Activated CD8-positive, alpha-beta memory T cell treated with anti-CD3 and anti-CD28 coated beads for 36 hours (primary cell): ENCODE measurements around the gene C12orf57. TPM values are rescaled to one million over a fixed set of nuclear protein-coding genes. Genes with fewer than 3 reads are reported as not detected.

Experiments
- CTCF ChIA-PET: fragments of 350-600 bp; sonication (Branson Sonifier 250); formaldehyde crosslinking; loops from one replicate; lab custom pipeline; 2021; ENCODE audit warnings: antibody characterized with exemption; lab: Charles Lee
- POLR2A ChIA-PET: fragments of 350-600 bp; sonication (Branson Sonifier 250); formaldehyde crosslinking; loops from one replicate; lab custom pipeline; 2021; ENCODE audit warnings: antibody characterized with exemption; lab: Charles Lee
- total RNA-seq, 2 experiments: library from RNA; stranded (reverse); gene quantifications; one replicate each; pipeline ENCODE4 v1.2.3, GENCODE V29; 2021

Gene C12orf57
- total RNA-seq, 2 experiments from 2014 or later: 234 to 239 TPM

- ChIA-PET POLR2A (interaction anchor here (0.5 to 5.4 kb wide), 4 partner anchors 8 to 179 kb away, joined by 4 to 32 read pairs (median 4); partner anchors contain the start of gene SPSB2), CTCF (interaction anchor here (0.6 to 1.8 kb wide), 6 partner anchors 8 to 36 kb away, joined by 3 to 5 read pairs (median 4); partner anchors contain the start of genes C12orf57 and RNU7-1)
Observed at GRCh38 chr12:6928703-6929407, 15.0 kb upstream of the C12orf57 start.

- POLR2A ChIA-PET: interaction anchor here (0.5 to 5.4 kb wide), 3 partner anchors 7 to 20 kb away, joined by 3 to 32 read pairs (median 4); partner anchors contain the start of gene RNU7-1
- CTCF ChIA-PET: interaction anchor here (1.1 to 1.8 kb wide), 5 partner anchors 10 to 180 kb away, joined by 3 to 5 read pairs (median 3); partner anchors contain the start of gene C1RL
Observed at GRCh38 chr12:6929466-6930452, 14.1 kb upstream of the C12orf57 start.

GRCh38 chr12:6932766-6933165, 11.1 kb upstream of the C12orf57 start:
- ChIA-PET CTCF (interaction anchor here (0.6 to 2.0 kb wide), 2 partner anchors 9 to 11 kb away, joined by 3 to 9 read pairs; no protein-coding TSS in a partner anchor), POLR2A (interaction anchor here (2.8 kb wide), 1 partner anchor 10 kb away, joined by 13 read pairs; the partner anchor contains the start of genes C12orf57 and RNU7-1)

GRCh38 chr12:6934110-6934509, 9.7 kb upstream of the C12orf57 start:
- CTCF ChIA-PET: interaction anchor here (1.7 to 6.2 kb wide), 2 partner anchors 9 to 65 kb away, joined by 5 to 51 read pairs; no protein-coding TSS in a partner anchor
- POLR2A ChIA-PET: interaction anchor here (0.6 to 2.8 kb wide), 2 partner anchors 9 to 64 kb away, joined by 3 to 13 read pairs; partner anchors contain the start of genes C12orf57 and RNU7-1

GRCh38 chr12:6935371-6936193, 8.2 kb upstream of the C12orf57 start:
- ChIA-PET POLR2A (interaction anchor here (0.6 to 2.6 kb wide), 3 partner anchors 9 to 64 kb away, joined by 3 to 32 read pairs (median 4); partner anchors contain the start of gene ATN1), CTCF (interaction anchor here (0.7 to 6.2 kb wide), 5 partner anchors 11 to 1125 kb away, joined by 3 to 52 read pairs (median 3); partner anchors contain the start of gene SPSB2)

- POLR2A ChIA-PET: interaction anchor here (0.6 to 2.6 kb wide), 8 partner anchors 9 to 69 kb away, joined by 3 to 32 read pairs (median 4); partner anchors contain the start of genes ATN1 and TPI1
- CTCF ChIA-PET: interaction anchor here (0.7 to 6.2 kb wide), 4 partner anchors 11 to 1125 kb away, joined by 3 to 52 read pairs (median 27); partner anchors contain the start of gene SPSB2
Observed at GRCh38 chr12:6936194-6936635, 7.6 kb upstream of the C12orf57 start.

GRCh38 chr12:6936636-6937480, 7.0 kb upstream of the C12orf57 start:
- ChIA-PET CTCF (interaction anchor here (0.8 to 6.2 kb wide), 5 partner anchors 8 to 64 kb away, joined by 3 to 52 read pairs (median 8); partner anchors contain the start of genes ENO2 and SPSB2), POLR2A (interaction anchor here (0.5 to 2.6 kb wide), 15 partner anchors 10 to 248 kb away, joined by 3 to 32 read pairs (median 5); partner anchors contain the start of genes ATN1, LPCAT3, SPSB2 and TPI1)

GRCh38 chr12:6937481-6938352, 6.1 kb upstream of the C12orf57 start:
- ChIA-PET POLR2A (interaction anchor here (0.5 to 2.6 kb wide), 19 partner anchors 10 to 249 kb away, joined by 3 to 32 read pairs (median 4); partner anchors contain the start of genes ATN1, LPCAT3, PTPN6 and SPSB2), CTCF (interaction anchor here (0.6 to 6.2 kb wide), 14 partner anchors 9 to 68 kb away, joined by 3 to 52 read pairs (median 4); partner anchors contain the start of genes ENO2, PTPN6 and SPSB2)

- CTCF ChIA-PET: interaction anchor here (1.0 to 6.2 kb wide), 12 partner anchors 10 to 69 kb away, joined by 3 to 52 read pairs (median 4); partner anchors contain the start of genes ENO2, PTPN6 and SPSB2
Observed at GRCh38 chr12:6938353-6939190, 5.2 kb upstream of the C12orf57 start.

GRCh38 chr12:6939191-6939540, 4.7 kb upstream of the C12orf57 start:
- ChIA-PET CTCF (interaction anchor here (0.6 to 6.2 kb wide), 5 partner anchors 10 to 170 kb away, joined by 3 to 52 read pairs (median 5); partner anchors contain the start of gene C1RL), POLR2A (interaction anchor here (0.5 to 1.5 kb wide), 3 partner anchors 10 to 30 kb away, joined by 3 to 4 read pairs (median 3); no protein-coding TSS in a partner anchor)

More at GRCh38 chr12:6938353-6939190, 5.2 kb upstream of the C12orf57 start:
- POLR2A ChIA-PET: interaction anchor here (0.6 to 2.6 kb wide), 14 partner anchors 9 to 172 kb away, joined by 3 to 32 read pairs (median 5); partner anchors contain the start of genes ATN1, LPCAT3, PTPN6 and SPSB2

- CTCF ChIA-PET: interaction anchor here (1.5 kb wide), 1 partner anchor 27 kb away, joined by 3 read pairs; the partner anchor contains the start of gene ENO2
- POLR2A ChIA-PET: interaction anchor here (0.5 to 12.5 kb wide), 3 partner anchors 19 to 89 kb away, joined by 3 to 353 read pairs (median 6); no protein-coding TSS in a partner anchor
Observed at GRCh38 chr12:6941267-6941666, 2.6 kb upstream of the C12orf57 start.

- ChIA-PET POLR2A (interaction anchor here (12.5 kb wide), 1 partner anchor 19 kb away, joined by 353 read pairs; no protein-coding TSS in a partner anchor), CTCF (interaction anchor here (1.5 to 11.8 kb wide), 3 partner anchors 9 to 27 kb away, joined by 3 to 337 read pairs (median 3); partner anchors contain the start of genes ENO2 and PTPN6)
Observed at GRCh38 chr12:6941782-6942181, 2.0 kb upstream of the C12orf57 start.

GRCh38 chr12:6942331-6942665, 1.5 kb upstream of the C12orf57 start:
- CTCF ChIA-PET: interaction anchor here (1.5 to 11.8 kb wide), 4 partner anchors 9 to 28 kb away, joined by 3 to 337 read pairs (median 8); partner anchors contain the start of genes ENO2 and PTPN6
- POLR2A ChIA-PET: interaction anchor here (2.2 to 12.5 kb wide), 2 partner anchors 10 to 18 kb away, joined by 13 to 353 read pairs; no protein-coding TSS in a partner anchor
